HCT116 (cell line): Measurements from ENCODE around the gene ZSWIM8. TPM values are rescaled to one million over a fixed set of nuclear protein-coding genes. Genes with fewer than 3 reads are reported as not detected.

Experiments used
- ATAC-seq: fragments of 200-7000 bp; cut with Tn5 transposase; 2 replicates; pipeline ENCODE4 v1.9.1; 2020; ENCODE audit warnings: mild to moderate bottlenecking, moderate library complexity
- BruUV-seq: library from RNA; stranded (reverse); fragments of 400-500 nt; replicated peaks from 2 replicates; lab custom pipeline; 2021; lab: Mats Ljungman, UMichigan
- CTCF ChIA-PET: fragments of 300-600 bp; sonication (Branson Sonifier 250); formaldehyde crosslinking; loops from one replicate; lab custom pipeline; 2021; ENCODE audit warnings: antibody characterized with exemption; lab: Charles Lee
- POLR2A ChIA-PET: fragments of 300-600, 350-600 bp; sonication (Branson Sonifier 250); formaldehyde crosslinking; loops from one replicate; lab custom pipeline; 2021; ENCODE audit warnings: antibody characterized with exemption; lab: Charles Lee
- RAD21 ChIA-PET, 2 experiments: fragments of 300-600 bp; sonication (Branson Sonifier 250); formaldehyde crosslinking; loops; one replicate each; lab custom pipeline; 2023; ENCODE audit warnings: low total read pairs in 2 of 2; ENCODE audit not compliant: uncharacterized antibody in 2 of 2, unreplicated experiment in 2 of 2, low non-redundant PET in 1 of 2; lab: Charles Lee
- DNase-seq: peaks from one replicate; pipeline ENCODE4 v3.0.0-alpha.2; 2010; ENCODE audit warnings: low read depth, low spot score
- H2AFZ ChIP-seq: fragments of 200-600 bp; shearing (Covaris generic), sonication (generic); 2 replicates; pipeline ENCODE4 v1.6.1; 2017; ENCODE audit warnings: low read depth, mixed run types, mixed read lengths, antibody characterized with exemption, low read length; ENCODE audit not compliant: poor library complexity, severe bottlenecking
- H3K27ac ChIP-seq: 2 replicates; pipeline ENCODE4 v1.5.1; 2012; ENCODE audit warnings: low read depth, low read length
- H3K27me3 ChIP-seq: fragments of 200-600 bp; sonication (generic); 2 replicates; pipeline ENCODE4 v1.6.1; 2016; ENCODE audit warnings: mixed run types, low read length, mixed read lengths; ENCODE audit not compliant: insufficient read depth
- H3K36me3 ChIP-seq, 2 experiments: fragments of 200-500 bp in 1 of 2; fragments of 200-600 bp in 1 of 2; sonication (Bioruptor generic) in 1 of 2; sonication (generic) in 1 of 2; 2 replicates each; pipeline versions ENCODE4 v1.5.1 to v1.6.1; 2014 to 2016; ENCODE audit warnings: low read length in 2 of 2, inconsistent platforms in 1 of 2, mixed read lengths in 1 of 2, mixed run types in 1 of 2; ENCODE audit not compliant: insufficient read depth in 2 of 2, control insufficient read depth in 1 of 2
- H3K4me1 ChIP-seq, 2 experiments: fragments of 200-600 bp in 1 of 2; sonication (generic) in 1 of 2; 2 replicates each; pipeline versions ENCODE4 v1.5.1 to v1.6.1; 2012 to 2017; ENCODE audit warnings: low read length in 2 of 2, inconsistent platforms in 1 of 2, mild to moderate bottlenecking in 1 of 2, mixed read lengths in 1 of 2, mixed run types in 1 of 2, moderate library complexity in 1 of 2; ENCODE audit not compliant: insufficient read depth in 2 of 2, control insufficient read depth in 1 of 2
- H3K4me2 ChIP-seq: fragments of 200-600 bp; sonication (generic); 2 replicates; pipeline ENCODE4 v1.6.1; 2017; ENCODE audit warnings: mixed run types, low read length, mixed read lengths
- H3K4me3 ChIP-seq, 2 experiments: fragments of 200-600 bp in 1 of 2; sonication (generic) in 1 of 2; replicated peaks in 1 of 2; 2 replicates each; pipeline ENCODE4 v1.5.1; 2011 to 2016; ENCODE audit warnings: low read length in 2 of 2, control low read depth in 1 of 2, low read depth in 1 of 2, mild to moderate bottlenecking in 1 of 2, mixed read lengths in 1 of 2, mixed run types in 1 of 2
- H3K79me2 ChIP-seq: fragments of 200-600 bp; sonication (generic); 2 replicates; pipeline ENCODE4 v1.6.1; 2017; ENCODE audit warnings: mild to moderate bottlenecking, mixed run types, low read length, moderate library complexity, mixed read lengths; ENCODE audit not compliant: insufficient read depth
- H3K9ac ChIP-seq: fragments of 200-600 bp; sonication (generic); 2 replicates; pipeline ENCODE4 v1.6.1; 2016; ENCODE audit warnings: low read length, mixed read lengths
- H3K9me2 ChIP-seq: fragments of 200-600 bp; sonication (generic), shearing (Covaris generic); 2 replicates; pipeline ENCODE4 v1.6.1; 2017; ENCODE audit warnings: mixed run types, mild to moderate bottlenecking, moderate library complexity; ENCODE audit not compliant: insufficient read depth
- H3K9me3 ChIP-seq, 2 experiments: fragments of 200-500 bp in 1 of 2; fragments of 200-600 bp in 1 of 2; sonication (Bioruptor generic) in 1 of 2; sonication (generic) in 1 of 2; 2 replicates each; pipeline ENCODE4 v1.6.1; 2014 to 2017; ENCODE audit warnings: low read length in 2 of 2, mixed read lengths in 2 of 2, inconsistent platforms in 1 of 2, low read depth in 1 of 2, mild to moderate bottlenecking in 1 of 2, mixed run types in 1 of 2, moderate library complexity in 1 of 2; ENCODE audit not compliant: control insufficient read depth in 1 of 2, insufficient read depth in 1 of 2
- H4K20me1 ChIP-seq: fragments of 200-600 bp; sonication (generic), shearing (Covaris generic); 2 replicates; pipeline ENCODE4 v1.6.1; 2017; ENCODE audit warnings: mixed run types, mild to moderate bottlenecking, moderate library complexity; ENCODE audit not compliant: insufficient read depth
- CBX3 ChIP-seq: IDR thresholded peaks from 2 replicates; pipeline ENCODE4 v1.6.1; 2012; ENCODE audit warnings: low read depth
- CEBPB ChIP-seq: IDR thresholded peaks from 2 replicates; pipeline ENCODE4 v1.6.1; 2012; ENCODE audit warnings: low read depth
- ELF1 ChIP-seq: IDR thresholded peaks from 2 replicates; pipeline ENCODE4 v1.6.1; 2012; ENCODE audit warnings: low read depth, borderline replicate concordance
- EZH2phosphoT487 ChIP-seq: fragments of 200-600 bp; IDR thresholded peaks from 2 replicates; pipeline ENCODE4 v1.6.1; 2018; ENCODE audit warnings: antibody characterized with exemption, borderline replicate concordance
- POLR2AphosphoS5 ChIP-seq: IDR thresholded peaks from 2 replicates; pipeline ENCODE4 v1.6.1; 2011; ENCODE audit warnings: mild to moderate bottlenecking, low read depth, low read length, moderate library complexity
- SRF ChIP-seq: IDR thresholded peaks from 2 replicates; pipeline ENCODE4 v1.6.1; 2012; ENCODE audit warnings: low read depth
- intact Hi-C: fragments of 100-400 bp; cut with micrococcal nuclease; formaldehyde crosslinking; loops from 2 replicates; pipeline ENCODE4 v1.10.0; 2022
- total RNA-seq: library from RNA; stranded (reverse); gene quantifications from one replicate; pipeline ENCODE4 v1.2.1, GENCODE V29; 2021; ENCODE audit not compliant: unreplicated experiment
- TF ChIP-seq, protein P1 (sequence below): IDR thresholded peaks from 2 replicates; pipeline ENCODE4 v1.6.1; 2011; ENCODE audit warnings: mild to moderate bottlenecking, low read length, moderate library complexity; ENCODE audit not compliant: insufficient replicate concordance; ENCODE audit errors: extremely low read depth
- TF ChIP-seq, protein P2 (sequence below): IDR thresholded peaks from 2 replicates; pipeline ENCODE4 v1.6.1; 2012
- TF ChIP-seq, protein P3 (sequence below): IDR thresholded peaks from 2 replicates; pipeline ENCODE4 v1.6.1; 2012
- TF ChIP-seq, protein P4 (sequence below): IDR thresholded peaks from 2 replicates; pipeline ENCODE4 v1.6.1; 2012; ENCODE audit warnings: low read depth
- TF ChIP-seq, protein P5 (sequence below), 3 experiments: fragments of 200-600 bp in 1 of 3; sonication (generic) in 1 of 3; IDR thresholded peaks in 2 of 3; conservative IDR thresholded peaks in 1 of 3; 2 replicates each; pipeline ENCODE4 v1.5.1; 2012 to 2017; ENCODE audit warnings: low read depth in 2 of 3, low read length in 2 of 3, antibody characterized with exemption in 1 of 3, borderline replicate concordance in 1 of 3, control low read depth in 1 of 3, mild to moderate bottlenecking in 1 of 3, mixed read lengths in 1 of 3, mixed run types in 1 of 3, moderate library complexity in 1 of 3; ENCODE audit not compliant: insufficient read depth in 1 of 3

Gene ZSWIM8
- total RNA-seq, 1 experiment from 2014 or later: 49.9 TPM

DNA sequence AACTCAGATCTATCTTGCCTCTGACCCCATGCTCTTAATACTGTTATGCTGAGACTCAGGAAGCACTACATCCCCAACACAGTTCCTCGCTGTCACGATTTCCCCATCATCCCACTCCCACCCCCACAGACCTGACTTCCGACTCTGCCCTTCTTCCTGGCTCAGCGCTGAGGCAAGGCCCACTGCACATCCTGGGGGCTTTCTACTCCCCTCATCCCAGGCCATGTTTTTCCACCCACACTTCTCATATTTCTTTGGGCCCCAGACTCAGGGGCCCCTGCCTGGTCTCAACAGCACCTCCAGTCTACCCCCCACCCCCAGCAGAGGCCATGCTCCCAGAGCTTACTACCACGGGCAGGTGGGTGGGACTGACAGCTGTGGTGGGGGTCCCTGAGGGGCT is 33.7 kb downstream of the ZSWIM8 start:
- no TSS peak for BruUV-seq
- no peak for DNase-seq
- Histone ChIP-seq H2AFZ (no peak overlapping the region), H3K4me3 (no peak overlapping the region), H3K36me3 (peaks cover 12 to 15% of the 10 kb centered on the region in 2 experiments; a peak in 3 of 4 replicates), H3K79me2 (no peaks in the 10 kb centered on the region), H3K27me3 (no peaks in the 10 kb centered on the region), H3K4me1 (no peaks in the 10 kb centered on the region), H3K27ac (no peak overlapping the region), H3K9ac (no peak overlapping the region), H3K9me3 (no peaks in the 10 kb centered on the region), H4K20me1 (no peaks in the 10 kb centered on the region), H3K9me2 (no peaks in the 10 kb centered on the region), H3K4me2 (no peak overlapping the region)
- ChIA-PET CTCF (no interaction called here), RAD21 (no interaction called here), POLR2A (no interaction called here)
- TF ChIP-seq EZH2phosphoT487 (no peak), CBX3 (no peak), POLR2AphosphoS5 (no peak), SRF (no peak), CEBPB (no peak), ELF1 (no peak)
- TF ChIP-seq, protein P1, sequence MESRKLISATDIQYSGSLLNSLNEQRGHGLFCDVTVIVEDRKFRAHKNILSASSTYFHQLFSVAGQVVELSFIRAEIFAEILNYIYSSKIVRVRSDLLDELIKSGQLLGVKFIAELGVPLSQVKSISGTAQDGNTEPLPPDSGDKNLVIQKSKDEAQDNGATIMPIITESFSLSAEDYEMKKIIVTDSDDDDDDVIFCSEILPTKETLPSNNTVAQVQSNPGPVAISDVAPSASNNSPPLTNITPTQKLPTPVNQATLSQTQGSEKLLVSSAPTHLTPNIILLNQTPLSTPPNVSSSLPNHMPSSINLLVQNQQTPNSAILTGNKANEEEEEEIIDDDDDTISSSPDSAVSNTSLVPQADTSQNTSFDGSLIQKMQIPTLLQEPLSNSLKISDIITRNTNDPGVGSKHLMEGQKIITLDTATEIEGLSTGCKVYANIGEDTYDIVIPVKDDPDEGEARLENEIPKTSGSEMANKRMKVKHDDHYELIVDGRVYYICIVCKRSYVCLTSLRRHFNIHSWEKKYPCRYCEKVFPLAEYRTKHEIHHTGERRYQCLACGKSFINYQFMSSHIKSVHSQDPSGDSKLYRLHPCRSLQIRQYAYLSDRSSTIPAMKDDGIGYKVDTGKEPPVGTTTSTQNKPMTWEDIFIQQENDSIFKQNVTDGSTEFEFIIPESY: no peak
- TF ChIP-seq, protein P2, sequence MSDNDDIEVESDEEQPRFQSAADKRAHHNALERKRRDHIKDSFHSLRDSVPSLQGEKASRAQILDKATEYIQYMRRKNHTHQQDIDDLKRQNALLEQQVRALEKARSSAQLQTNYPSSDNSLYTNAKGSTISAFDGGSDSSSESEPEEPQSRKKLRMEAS: no peak
- TF ChIP-seq, protein P3, sequence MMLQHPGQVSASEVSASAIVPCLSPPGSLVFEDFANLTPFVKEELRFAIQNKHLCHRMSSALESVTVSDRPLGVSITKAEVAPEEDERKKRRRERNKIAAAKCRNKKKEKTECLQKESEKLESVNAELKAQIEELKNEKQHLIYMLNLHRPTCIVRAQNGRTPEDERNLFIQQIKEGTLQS: no peak
- TF ChIP-seq, protein P4, sequence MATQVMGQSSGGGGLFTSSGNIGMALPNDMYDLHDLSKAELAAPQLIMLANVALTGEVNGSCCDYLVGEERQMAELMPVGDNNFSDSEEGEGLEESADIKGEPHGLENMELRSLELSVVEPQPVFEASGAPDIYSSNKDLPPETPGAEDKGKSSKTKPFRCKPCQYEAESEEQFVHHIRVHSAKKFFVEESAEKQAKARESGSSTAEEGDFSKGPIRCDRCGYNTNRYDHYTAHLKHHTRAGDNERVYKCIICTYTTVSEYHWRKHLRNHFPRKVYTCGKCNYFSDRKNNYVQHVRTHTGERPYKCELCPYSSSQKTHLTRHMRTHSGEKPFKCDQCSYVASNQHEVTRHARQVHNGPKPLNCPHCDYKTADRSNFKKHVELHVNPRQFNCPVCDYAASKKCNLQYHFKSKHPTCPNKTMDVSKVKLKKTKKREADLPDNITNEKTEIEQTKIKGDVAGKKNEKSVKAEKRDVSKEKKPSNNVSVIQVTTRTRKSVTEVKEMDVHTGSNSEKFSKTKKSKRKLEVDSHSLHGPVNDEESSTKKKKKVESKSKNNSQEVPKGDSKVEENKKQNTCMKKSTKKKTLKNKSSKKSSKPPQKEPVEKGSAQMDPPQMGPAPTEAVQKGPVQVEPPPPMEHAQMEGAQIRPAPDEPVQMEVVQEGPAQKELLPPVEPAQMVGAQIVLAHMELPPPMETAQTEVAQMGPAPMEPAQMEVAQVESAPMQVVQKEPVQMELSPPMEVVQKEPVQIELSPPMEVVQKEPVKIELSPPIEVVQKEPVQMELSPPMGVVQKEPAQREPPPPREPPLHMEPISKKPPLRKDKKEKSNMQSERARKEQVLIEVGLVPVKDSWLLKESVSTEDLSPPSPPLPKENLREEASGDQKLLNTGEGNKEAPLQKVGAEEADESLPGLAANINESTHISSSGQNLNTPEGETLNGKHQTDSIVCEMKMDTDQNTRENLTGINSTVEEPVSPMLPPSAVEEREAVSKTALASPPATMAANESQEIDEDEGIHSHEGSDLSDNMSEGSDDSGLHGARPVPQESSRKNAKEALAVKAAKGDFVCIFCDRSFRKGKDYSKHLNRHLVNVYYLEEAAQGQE: no peak
- TF ChIP-seq, protein P5, sequence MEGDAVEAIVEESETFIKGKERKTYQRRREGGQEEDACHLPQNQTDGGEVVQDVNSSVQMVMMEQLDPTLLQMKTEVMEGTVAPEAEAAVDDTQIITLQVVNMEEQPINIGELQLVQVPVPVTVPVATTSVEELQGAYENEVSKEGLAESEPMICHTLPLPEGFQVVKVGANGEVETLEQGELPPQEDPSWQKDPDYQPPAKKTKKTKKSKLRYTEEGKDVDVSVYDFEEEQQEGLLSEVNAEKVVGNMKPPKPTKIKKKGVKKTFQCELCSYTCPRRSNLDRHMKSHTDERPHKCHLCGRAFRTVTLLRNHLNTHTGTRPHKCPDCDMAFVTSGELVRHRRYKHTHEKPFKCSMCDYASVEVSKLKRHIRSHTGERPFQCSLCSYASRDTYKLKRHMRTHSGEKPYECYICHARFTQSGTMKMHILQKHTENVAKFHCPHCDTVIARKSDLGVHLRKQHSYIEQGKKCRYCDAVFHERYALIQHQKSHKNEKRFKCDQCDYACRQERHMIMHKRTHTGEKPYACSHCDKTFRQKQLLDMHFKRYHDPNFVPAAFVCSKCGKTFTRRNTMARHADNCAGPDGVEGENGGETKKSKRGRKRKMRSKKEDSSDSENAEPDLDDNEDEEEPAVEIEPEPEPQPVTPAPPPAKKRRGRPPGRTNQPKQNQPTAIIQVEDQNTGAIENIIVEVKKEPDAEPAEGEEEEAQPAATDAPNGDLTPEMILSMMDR (IDR thresholded peaks at IDR 0.05 in 2 of 3, conservative IDR thresholded peaks at IDR 0.05 in 1 of 3; ENCODE audit: borderline replicate concordance in 1 of 3, insufficient read depth in 1 of 3, low read depth in 2 of 3, low read length in 2 of 3): no peak
- intact Hi-C loops: no loop called here
- ATAC-seq: no peak
